Vagina (tissue), 2 donors: Measurements from ENCODE around the gene SPRYD7. TPM values are rescaled to one million over a fixed set of nuclear protein-coding genes. Genes with fewer than 3 reads are reported as not detected.
"Not testable (repeated sequence)": the region's sequence is repeated elsewhere in the genome, so short reads cannot be mapped to it uniquely, and the experiment has no call there.

Source experiments
- DNase-seq, 2 donors: peaks; one replicate each; pipeline ENCODE4 v3.0.0-alpha.2; 2017; ENCODE audit errors: extremely low spot score in 2 of 2
- H3K27ac ChIP-seq: fragments of 200-600 bp; sonication (generic); one replicate; pipeline ENCODE4 v1.5.1; 2019
- H3K27me3 ChIP-seq: fragments of 200-600 bp; sonication (generic); one replicate; pipeline ENCODE4 v1.5.1; 2019
- H3K36me3 ChIP-seq, 2 donors: fragments of 200-600 bp; sonication (generic); one replicate each; pipeline ENCODE4 v1.5.1; 2017 to 2019
- H3K4me1 ChIP-seq: fragments of 200-600 bp; sonication (generic); one replicate; pipeline ENCODE4 v1.5.1; 2019
- H3K4me3 ChIP-seq, 2 donors: fragments of 200-600 bp; sonication (generic); 1 replicate in 1 of 2; 2 replicates in 1 of 2; pipeline ENCODE4 v1.5.1; 2016 to 2019
- H3K9me3 ChIP-seq: fragments of 200-600 bp; sonication (generic); one replicate; pipeline ENCODE4 v1.5.1; 2019
- POLR2A ChIP-seq, 2 donors: fragments of 450-650 bp; IDR thresholded peaks; one replicate each; pipeline ENCODE4 v1.6.1; 2017; ENCODE audit warnings: antibody characterized with exemption in 2 of 2, mild to moderate bottlenecking in 2 of 2, moderate library complexity in 2 of 2
- POLR2AphosphoS5 ChIP-seq, 2 donors: sonication (generic); formaldehyde crosslinking; IDR thresholded peaks; one replicate each; pipeline ENCODE4 v1.9.0; 2017; ENCODE audit warnings: antibody characterized with exemption in 2 of 2, mild to moderate bottlenecking in 2 of 2, low read depth in 1 of 2; ENCODE audit not compliant: insufficient read depth in 1 of 2
- intact Hi-C: fragments of 100-400 bp; cut with DNase I; formaldehyde crosslinking; loops from one replicate; pipeline ENCODE4 v1.15.1; 2023
- total RNA-seq: library from RNA; depleted of rRNA; stranded (reverse); fragments of >200 nt; gene quantifications from one replicate; pipeline ENCODE4 v1.2.3, GENCODE V29; 2016
- TF ChIP-seq, protein P1 (sequence below), 3 experiments: fragments of 450-650 bp in 2 of 3; fragments of 200-600 bp in 1 of 3; sonication (generic) in 1 of 3; IDR thresholded peaks; one replicate each; pipeline ENCODE4 v1.5.1; 2017 to 2019; ENCODE audit warnings: antibody characterized with exemption in 3 of 3, mild to moderate bottlenecking in 2 of 3, moderate library complexity in 2 of 3

Gene SPRYD7
- total RNA-seq, 1 donor from 2014 or later, result 5.4 TPM

GRCh38 chr13:49922301-49922700, 13.8 kb downstream of the SPRYD7 start:
- intact Hi-C loops, result no loop called here
- H3K9me3 ChIP-seq, result no peaks in the 10 kb centered on the region
- no peaks in the 10 kb centered on the region for H3K4me1 ChIP-seq
- no peak overlapping the region for H3K27ac ChIP-seq
- no peak overlapping the region for H3K4me3 ChIP-seq
- H3K27me3 ChIP-seq, result no peaks in the 10 kb centered on the region
- TF ChIP-seq POLR2AphosphoS5 (IDR thresholded peaks at IDR 0.05; ENCODE audit: insufficient read depth in 1 of 2, low read depth in 1 of 2), result no peak
- no peak for TF ChIP-seq POLR2A (IDR thresholded peaks at IDR 0.05)
- TF ChIP-seq, protein P1, sequence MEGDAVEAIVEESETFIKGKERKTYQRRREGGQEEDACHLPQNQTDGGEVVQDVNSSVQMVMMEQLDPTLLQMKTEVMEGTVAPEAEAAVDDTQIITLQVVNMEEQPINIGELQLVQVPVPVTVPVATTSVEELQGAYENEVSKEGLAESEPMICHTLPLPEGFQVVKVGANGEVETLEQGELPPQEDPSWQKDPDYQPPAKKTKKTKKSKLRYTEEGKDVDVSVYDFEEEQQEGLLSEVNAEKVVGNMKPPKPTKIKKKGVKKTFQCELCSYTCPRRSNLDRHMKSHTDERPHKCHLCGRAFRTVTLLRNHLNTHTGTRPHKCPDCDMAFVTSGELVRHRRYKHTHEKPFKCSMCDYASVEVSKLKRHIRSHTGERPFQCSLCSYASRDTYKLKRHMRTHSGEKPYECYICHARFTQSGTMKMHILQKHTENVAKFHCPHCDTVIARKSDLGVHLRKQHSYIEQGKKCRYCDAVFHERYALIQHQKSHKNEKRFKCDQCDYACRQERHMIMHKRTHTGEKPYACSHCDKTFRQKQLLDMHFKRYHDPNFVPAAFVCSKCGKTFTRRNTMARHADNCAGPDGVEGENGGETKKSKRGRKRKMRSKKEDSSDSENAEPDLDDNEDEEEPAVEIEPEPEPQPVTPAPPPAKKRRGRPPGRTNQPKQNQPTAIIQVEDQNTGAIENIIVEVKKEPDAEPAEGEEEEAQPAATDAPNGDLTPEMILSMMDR (IDR thresholded peaks at IDR 0.05), result no peak
- no peak for DNase-seq
- H3K36me3 ChIP-seq, result peaks cover 0 to 61% of the 10 kb centered on the region in 2 donors

DNA sequence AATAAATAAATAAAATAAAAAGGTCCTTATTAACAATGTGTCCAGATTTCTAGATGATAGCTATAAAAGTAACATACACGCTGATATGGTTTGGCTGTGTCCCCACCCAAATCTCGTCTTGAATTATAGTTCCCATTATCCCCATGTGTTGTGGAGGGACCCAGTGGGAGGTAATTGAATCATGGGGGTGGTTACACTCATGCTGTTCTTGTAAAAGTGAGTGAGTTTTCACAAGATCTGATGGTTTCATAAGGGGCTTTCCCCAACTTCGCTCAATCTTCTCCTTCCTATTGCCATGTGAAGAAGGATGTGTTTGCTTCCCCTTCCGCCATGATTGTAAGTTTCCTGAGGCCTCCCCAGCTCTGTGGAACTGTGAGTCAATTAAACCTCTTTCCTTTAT, 15.2 kb downstream of the SPRYD7 start:
- H3K4me3 ChIP-seq, H3K27ac ChIP-seq, H3K4me1 ChIP-seq, intact Hi-C loops, H3K27me3 ChIP-seq, DNase-seq, H3K9me3 ChIP-seq: not testable (repeated sequence)
- peaks cover 0 to 59% of the 10 kb centered on the region in 2 donors for H3K36me3 ChIP-seq

DNA sequence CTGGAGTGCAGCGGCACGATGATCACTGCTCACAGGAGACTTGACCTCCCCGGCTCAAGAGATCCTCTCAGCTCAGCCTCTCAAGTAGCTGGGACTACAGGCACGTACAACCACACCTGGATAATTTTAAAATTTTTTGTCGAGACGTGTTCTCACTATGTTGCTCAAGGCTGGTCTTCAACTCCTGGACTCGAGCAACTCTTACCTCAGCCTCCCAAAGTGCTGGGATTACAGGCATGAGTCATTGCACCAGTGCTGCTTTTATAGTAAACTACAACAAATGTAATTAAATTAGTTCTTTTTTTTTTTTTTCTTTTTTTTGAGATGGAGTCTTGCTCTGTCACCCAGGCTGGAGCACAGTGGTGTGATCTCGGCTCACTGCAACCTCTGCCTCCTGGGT, 18.0 kb downstream of the SPRYD7 start:
- H3K27me3 ChIP-seq, DNase-seq, H3K9me3 ChIP-seq, H3K4me3 ChIP-seq, H3K27ac ChIP-seq, H3K4me1 ChIP-seq, intact Hi-C loops: not testable (repeated sequence)
- H3K36me3 ChIP-seq, result peaks cover 0 to 51% of the 10 kb centered on the region in 2 donors

- no peaks in the 10 kb centered on the region for H3K27me3 ChIP-seq
- H3K4me3 ChIP-seq, result no peak overlapping the region
- H3K4me1 ChIP-seq, result no peaks in the 10 kb centered on the region
- no peaks in the 10 kb centered on the region for H3K9me3 ChIP-seq
- no peak for DNase-seq
- H3K27ac ChIP-seq, result no peak overlapping the region
- intact Hi-C loops, result no loop called here
- peaks cover 0 to 42% of the 10 kb centered on the region in 2 donors for H3K36me3 ChIP-seq
- no peak for TF ChIP-seq POLR2A (IDR thresholded peaks at IDR 0.05)
- no peak for TF ChIP-seq POLR2AphosphoS5 (IDR thresholded peaks at IDR 0.05; ENCODE audit: insufficient read depth in 1 of 2, low read depth in 1 of 2)
- TF ChIP-seq, protein P1 (IDR thresholded peaks at IDR 0.05), result no peak
These were observed 21.2 kb downstream of the SPRYD7 start for GRCh38 chr13:49914947-49915346.

DNA sequence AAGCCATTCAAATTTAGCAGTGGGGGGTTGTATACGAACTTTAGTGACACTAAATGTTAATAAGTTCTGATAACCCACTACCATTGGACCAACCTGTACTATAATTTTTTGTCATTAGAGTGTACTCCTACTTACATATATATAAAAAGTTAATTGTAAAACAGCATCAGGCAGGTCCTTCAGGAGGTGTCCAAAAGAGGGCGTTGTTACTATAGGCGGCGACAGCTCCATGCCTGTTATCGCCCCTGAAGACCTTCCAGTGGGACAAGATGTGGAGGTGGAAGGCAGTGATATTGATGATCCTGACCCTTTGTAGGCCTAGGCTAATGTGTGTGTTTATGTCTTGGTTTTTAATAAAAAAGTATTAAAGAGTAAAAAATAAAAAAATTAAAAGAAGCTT, 27.5 kb downstream of the SPRYD7 start:
- H3K9me3 ChIP-seq, result no peaks in the 10 kb centered on the region
- peaks cover 0 to 6% of the 10 kb centered on the region in 2 donors for H3K36me3 ChIP-seq
- DNase-seq, result no peak
- no peaks in the 10 kb centered on the region for H3K27me3 ChIP-seq
- TF ChIP-seq, protein P1 (IDR thresholded peaks at IDR 0.05), result no peak
- TF ChIP-seq POLR2A (IDR thresholded peaks at IDR 0.05) (no peak), POLR2AphosphoS5 (IDR thresholded peaks at IDR 0.05; ENCODE audit: insufficient read depth in 1 of 2, low read depth in 1 of 2) (no peak)
- no peak overlapping the region for H3K27ac ChIP-seq
- intact Hi-C loops, result no loop called here
- no peaks in the 10 kb centered on the region for H3K4me1 ChIP-seq
- no peak overlapping the region for H3K4me3 ChIP-seq

DNA sequence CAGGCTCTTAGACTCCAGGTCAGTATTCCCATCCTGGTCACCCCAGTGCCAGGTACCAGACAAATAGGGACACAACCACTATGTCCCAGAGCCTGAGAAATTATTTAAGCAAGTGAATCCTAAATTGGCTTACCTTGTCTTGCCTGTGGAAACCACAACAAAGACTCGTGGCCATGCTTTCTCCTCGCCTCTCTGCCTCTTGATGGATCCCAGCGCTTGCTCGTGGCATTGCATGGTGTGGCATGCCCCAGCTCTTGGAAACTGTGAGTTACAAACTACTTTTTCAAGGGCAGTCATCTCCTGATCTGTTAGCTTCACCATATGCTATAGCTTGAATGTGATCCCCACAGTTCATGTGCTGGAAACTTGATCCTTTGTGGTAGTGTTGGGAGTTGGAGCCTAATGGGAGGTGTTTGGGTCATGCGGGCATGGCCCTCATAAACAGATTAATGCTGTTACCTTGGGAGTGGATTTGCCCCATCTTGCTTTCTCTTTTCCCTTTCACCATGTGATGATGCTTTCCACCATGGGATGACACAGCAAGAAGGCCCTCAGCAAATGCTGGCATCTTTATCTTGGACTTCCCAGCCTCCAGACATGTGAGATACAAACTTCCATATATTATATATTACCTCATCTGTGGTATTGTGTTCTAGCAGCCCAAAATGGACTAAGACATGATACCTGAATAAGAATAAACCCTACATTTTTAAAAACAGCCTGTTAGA, 31.2 kb downstream of the SPRYD7 start:
- no peak overlapping the region for H3K4me3 ChIP-seq
- no peaks in the 10 kb centered on the region for H3K4me1 ChIP-seq
- H3K36me3 ChIP-seq, result no peaks in the 10 kb centered on the region
- no peaks in the 10 kb centered on the region for H3K27me3 ChIP-seq
- TF ChIP-seq, protein P1 (IDR thresholded peaks at IDR 0.05), result no peak
- no peak for TF ChIP-seq POLR2AphosphoS5 (IDR thresholded peaks at IDR 0.05; ENCODE audit: insufficient read depth in 1 of 2, low read depth in 1 of 2)
- no peak for TF ChIP-seq POLR2A (IDR thresholded peaks at IDR 0.05)
- no peak for DNase-seq
- no peaks in the 10 kb centered on the region for H3K9me3 ChIP-seq
- no peak overlapping the region for H3K27ac ChIP-seq
- intact Hi-C loops, result no loop called here
